Measurements from ENCODE around the gene ZNF710. TPM values are rescaled to one million over a fixed set of nuclear protein-coding genes. Genes with fewer than 3 reads are reported as not detected.

ZNF710 gene
- total RNA-seq, 1 donor from 2014 or later, result 129 TPM

DNA sequence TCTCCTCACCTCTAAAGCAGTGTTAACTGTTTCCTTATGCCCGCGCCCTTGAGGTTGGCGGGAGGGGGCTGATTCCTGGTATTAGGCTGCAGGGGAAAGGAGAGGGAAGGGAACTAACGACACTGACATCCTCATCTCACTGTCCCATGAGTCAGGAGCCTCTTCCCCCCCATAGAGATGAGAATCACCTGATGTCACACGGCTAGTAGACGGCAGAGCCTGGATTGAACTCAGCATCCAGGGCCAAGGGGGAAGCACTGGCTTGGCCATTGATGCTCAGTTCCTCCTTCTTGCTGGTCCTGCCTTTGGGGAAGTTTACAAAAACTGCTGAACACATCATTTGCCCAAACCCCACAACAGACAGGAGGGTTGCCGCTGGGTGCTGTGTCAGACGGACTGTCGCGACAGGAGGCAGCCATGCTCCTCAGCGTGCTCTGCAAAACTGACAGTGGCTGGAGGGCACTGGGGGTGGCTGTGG is 62.7 kb downstream of the ZNF710 start:
- peak overlapping the region; percentile 78 for H3K27ac Mint-ChIP-seq (ENCODE audit: unreplicated experiment)

DNA sequence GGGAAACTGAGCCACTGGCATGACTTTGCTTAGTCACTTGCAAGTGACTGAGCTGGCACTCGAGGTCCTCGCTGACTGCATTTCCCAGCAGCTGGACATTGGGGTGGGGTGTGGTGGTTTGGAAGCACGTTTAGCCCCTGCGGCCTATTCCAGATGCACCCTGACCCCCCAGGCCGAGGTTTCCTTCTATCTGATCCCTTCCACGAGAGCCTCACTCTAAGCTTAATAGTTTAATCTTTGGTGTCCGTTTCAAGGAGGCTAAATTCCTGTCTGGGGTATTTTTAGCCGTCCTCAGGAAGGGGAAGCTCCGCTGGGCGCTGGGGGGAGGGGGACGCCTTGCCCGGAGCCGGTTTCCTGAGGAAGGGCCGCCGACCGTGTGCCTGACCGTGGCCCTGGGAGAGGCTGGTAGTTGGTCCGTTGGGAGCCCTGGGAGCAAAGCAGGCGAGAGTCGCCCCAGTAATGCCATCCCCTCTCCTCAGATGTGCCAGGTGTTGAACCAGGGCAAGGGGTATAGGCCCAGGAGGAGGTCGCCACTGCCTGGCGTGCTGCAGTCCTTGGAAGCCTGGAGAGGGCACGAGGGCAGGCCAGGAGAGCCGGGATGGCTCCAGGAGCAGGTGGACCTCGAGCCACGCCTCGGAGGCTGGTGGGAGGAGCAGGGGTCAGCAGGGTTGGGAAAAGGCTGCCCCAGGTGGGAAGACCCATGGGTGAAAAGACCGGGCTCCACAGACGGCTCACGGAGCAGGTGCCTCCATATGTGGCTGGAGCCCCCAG is 64.0 kb downstream of the ZNF710 start:
- no peaks in the 10 kb centered on the region for H3K9me3 Mint-ChIP-seq (ENCODE audit: unreplicated experiment)
- H3K27ac Mint-ChIP-seq (ENCODE audit: unreplicated experiment), result peak overlapping the region; percentile 68
- H3K4me1 Mint-ChIP-seq (ENCODE audit: unreplicated experiment), result peaks cover 50% of the 10 kb centered on the region
- H3K36me3 Mint-ChIP-seq (ENCODE audit: low read depth, unreplicated experiment), result peaks cover 16% of the 10 kb centered on the region
- no peak overlapping the region for H3K4me3 Mint-ChIP-seq (ENCODE audit: unreplicated experiment)
- peaks cover 13% of the 10 kb centered on the region for H3K27me3 Mint-ChIP-seq (ENCODE audit: unreplicated experiment)
- DNase-seq (ENCODE audit: low spot score), result peak; percentile 75
- TF ChIP-seq, protein P1, sequence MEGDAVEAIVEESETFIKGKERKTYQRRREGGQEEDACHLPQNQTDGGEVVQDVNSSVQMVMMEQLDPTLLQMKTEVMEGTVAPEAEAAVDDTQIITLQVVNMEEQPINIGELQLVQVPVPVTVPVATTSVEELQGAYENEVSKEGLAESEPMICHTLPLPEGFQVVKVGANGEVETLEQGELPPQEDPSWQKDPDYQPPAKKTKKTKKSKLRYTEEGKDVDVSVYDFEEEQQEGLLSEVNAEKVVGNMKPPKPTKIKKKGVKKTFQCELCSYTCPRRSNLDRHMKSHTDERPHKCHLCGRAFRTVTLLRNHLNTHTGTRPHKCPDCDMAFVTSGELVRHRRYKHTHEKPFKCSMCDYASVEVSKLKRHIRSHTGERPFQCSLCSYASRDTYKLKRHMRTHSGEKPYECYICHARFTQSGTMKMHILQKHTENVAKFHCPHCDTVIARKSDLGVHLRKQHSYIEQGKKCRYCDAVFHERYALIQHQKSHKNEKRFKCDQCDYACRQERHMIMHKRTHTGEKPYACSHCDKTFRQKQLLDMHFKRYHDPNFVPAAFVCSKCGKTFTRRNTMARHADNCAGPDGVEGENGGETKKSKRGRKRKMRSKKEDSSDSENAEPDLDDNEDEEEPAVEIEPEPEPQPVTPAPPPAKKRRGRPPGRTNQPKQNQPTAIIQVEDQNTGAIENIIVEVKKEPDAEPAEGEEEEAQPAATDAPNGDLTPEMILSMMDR (IDR thresholded peaks at IDR 0.05; ENCODE audit: unreplicated experiment), result no peak

More for the DNA sequence above, 62.7 kb downstream of the ZNF710 start:
- Mint-ChIP-seq H3K27me3 (ENCODE audit: unreplicated experiment) (peaks cover 14% of the 10 kb centered on the region), H3K4me3 (ENCODE audit: unreplicated experiment) (peak overlapping the region; percentile 59), H3K4me1 (ENCODE audit: unreplicated experiment) (peaks cover 58% of the 10 kb centered on the region), H3K36me3 (ENCODE audit: low read depth, unreplicated experiment) (peaks cover 8% of the 10 kb centered on the region), H3K9me3 (ENCODE audit: unreplicated experiment) (no peaks in the 10 kb centered on the region)
- TF ChIP-seq, protein P1 (IDR thresholded peaks at IDR 0.05; ENCODE audit: unreplicated experiment), result no peak
- DNase-seq (ENCODE audit: low spot score), result no peak

GRCh38 chr15:90065682-90066049 is 64.5 kb downstream of the ZNF710 start:
- Mint-ChIP-seq H3K27me3 (ENCODE audit: unreplicated experiment) (peaks cover 12% of the 10 kb centered on the region), H3K27ac (ENCODE audit: unreplicated experiment) (peak overlapping the region; percentile 68), H3K36me3 (ENCODE audit: low read depth, unreplicated experiment) (peaks cover 16% of the 10 kb centered on the region), H3K9me3 (ENCODE audit: unreplicated experiment) (no peaks in the 10 kb centered on the region), H3K4me1 (ENCODE audit: unreplicated experiment) (peaks cover 47% of the 10 kb centered on the region), H3K4me3 (ENCODE audit: unreplicated experiment) (no peak overlapping the region)
- no peak for DNase-seq (ENCODE audit: low spot score)
- TF ChIP-seq, protein P1 (IDR thresholded peaks at IDR 0.05; ENCODE audit: unreplicated experiment), result no peak

GRCh38 chr15:90067181-90067952 is 66.2 kb downstream of the ZNF710 start:
- peaks cover 39% of the 10 kb centered on the region for H3K4me1 Mint-ChIP-seq (ENCODE audit: unreplicated experiment)
- peaks cover 8% of the 10 kb centered on the region for H3K27me3 Mint-ChIP-seq (ENCODE audit: unreplicated experiment)
- TF ChIP-seq, protein P1 (IDR thresholded peaks at IDR 0.05; ENCODE audit: unreplicated experiment), result no peak
- no peaks in the 10 kb centered on the region for H3K9me3 Mint-ChIP-seq (ENCODE audit: unreplicated experiment)
- H3K4me3 Mint-ChIP-seq (ENCODE audit: unreplicated experiment), result no peak overlapping the region
- no peak overlapping the region for H3K27ac Mint-ChIP-seq (ENCODE audit: unreplicated experiment)
- H3K36me3 Mint-ChIP-seq (ENCODE audit: low read depth, unreplicated experiment), result peaks cover 17% of the 10 kb centered on the region
- DNase-seq (ENCODE audit: low spot score), result no peak
